Heart left ventricle (tissue), 16 donors: ENCODE results near the gene KCNC1. TPM values are rescaled to one million over a fixed set of nuclear protein-coding genes. Genes with fewer than 3 reads are reported as not detected.

Source experiments
- ATAC-seq, 4 donors: fragments of 200-7000 bp; cut with Tn5 transposase; one replicate each; pipeline ENCODE4 v1.9.1; 2020 to 2022; ENCODE audit warnings: moderate library complexity in 4 of 4, mild to moderate bottlenecking in 3 of 4, moderate number of reproducible peaks in 1 of 4
- DNase-seq, 5 donors: peaks; one replicate each; pipeline ENCODE4 v3.0.0-alpha.2; 2020
- H3K27ac ChIP-seq, 12 donors: fragments of 200-600 bp; sonication (generic) in 4 of 12; one replicate each; pipeline versions ENCODE4 v1.5.0 to v1.8.0; 2016 to 2022; ENCODE audit warnings: mild to moderate bottlenecking in 2 of 12
- H3K27me3 ChIP-seq, 9 donors: fragments of 200-600 bp; sonication (generic) in 2 of 9; one replicate each; pipeline versions ENCODE4 v1.5.1 to v1.8.0; 2016 to 2022; ENCODE audit warnings: mild to moderate bottlenecking in 3 of 9
- H3K36me3 ChIP-seq, 9 donors: fragments of 200-600 bp; sonication (generic) in 2 of 9; one replicate each; pipeline versions ENCODE4 v1.5.0 to v1.8.0; 2018 to 2022; ENCODE audit warnings: mild to moderate bottlenecking in 2 of 9
- H3K4me1 ChIP-seq, 12 donors: fragments of 200-600 bp; sonication (generic) in 4 of 12; one replicate each; pipeline versions ENCODE4 v1.5.0 to v1.8.0; 2016 to 2022; ENCODE audit warnings: mild to moderate bottlenecking in 3 of 12
- H3K4me3 ChIP-seq, 12 donors: fragments of 200-600 bp; sonication (generic) in 4 of 12; one replicate each; pipeline versions ENCODE4 v1.5.0 to v1.8.0; 2017 to 2022; ENCODE audit warnings: mild to moderate bottlenecking in 9 of 12, moderate library complexity in 4 of 12
- H3K9me3 ChIP-seq, 12 donors: fragments of 200-600 bp; sonication (generic) in 4 of 12; one replicate each; pipeline versions ENCODE4 v1.5.0 to v1.8.0; 2016 to 2022; ENCODE audit warnings: mild to moderate bottlenecking in 1 of 12
- POLR2A ChIP-seq, 2 donors: fragments of 450-650 bp; IDR thresholded peaks; one replicate each; pipeline ENCODE4 v1.6.1; 2017; ENCODE audit warnings: antibody characterized with exemption in 2 of 2, mild to moderate bottlenecking in 2 of 2, moderate library complexity in 2 of 2
- WGBS, 4 donors: extraction: QIAGEN DNeasy Blood & Tissue Kit in 2 of 4; methylation state at CpG; one replicate each; pipeline versions ENCODE4 v1.1.5 to v1.1.7; 2013 to 2018; 5-methylcytosine and 5-hydroxymethylcytosine counted together
- intact Hi-C, 10 donors: fragments of 100-400 bp; cut with DNase I; formaldehyde crosslinking; loops; one replicate each; pipeline versions ENCODE4 v1.11.1 to v1.14.2; 2022
- polyA plus RNA-seq, 2 donors: library from polyadenylated mRNA; stranded (reverse); fragments of 200-250 nt; gene quantifications; one replicate each; pipeline ENCODE4 v1.2.3, GENCODE V29; 2013
- total RNA-seq, 9 donors: library from RNA; depleted of rRNA in 2 of 9; stranded (reverse); fragments of >200 nt in 2 of 9; fragmentation: NEBNext Ultra II Directional in 3 of 9; extraction: Animal tissue kit (Norgen Biotek cat#: 25700) in 3 of 9; gene quantifications; one replicate each; pipeline versions ENCODE4 v1.1.0 to v1.2.4, GENCODE V29; 2016 to 2023
- TF ChIP-seq, protein P1 (sequence below), 12 donors: fragments of 200-600 bp; sonication (generic) in 4 of 12; IDR thresholded peaks; one replicate each; pipeline versions ENCODE4 v1.5.0 to v1.8.0; 2018 to 2022; ENCODE audit warnings: antibody characterized with exemption in 12 of 12, mild to moderate bottlenecking in 5 of 12
- donor health status: ischemic (EF 13 %, LVEDD 7.1; RV severe dilation, severe dysfunction).
- donor health status: healthy with polysubstance abuse.
- donor health status: DM: no; HTN: yes; CAD: no.
- donor health status: DM: no; HTN: no; CAD: no.
- donor health status: ischemic (EF 25% LVEDD 6.9; RV normal size, moderate dysfunction).
- donor health status: ischemic (EF 25% LVEDD 5.7; RV mildly dilated, moderate dysfunction).
- donor health status: healthy.
- donor health status: DM: yes; HTN: yes; CAD: no.
- donor health status: ischemic (EF 35%, LVEDD 5.7; RV mildly dilated, moderate dysfunction).
- donor health status: nonischemic (EF 11% LVEDD 7.7; RV severe dilation, severe dysfunction).
- donor health status: DM: yes; HTN: yes; CAD: no.
- donor health status: PGD.
- donor health status: ischemic (EF 29% LVEDD 5.4; RV normal size, mild dysfunction).
- donor health status: nonischemic (EF 23%, LVEDD 6.1; RV moderate dilation, normal function).

KCNC1 gene
- total and polyA plus RNA-seq, 11 donors, result 0.02 to 0.25 (median 0.05) TPM; not detected in 8

DNA sequence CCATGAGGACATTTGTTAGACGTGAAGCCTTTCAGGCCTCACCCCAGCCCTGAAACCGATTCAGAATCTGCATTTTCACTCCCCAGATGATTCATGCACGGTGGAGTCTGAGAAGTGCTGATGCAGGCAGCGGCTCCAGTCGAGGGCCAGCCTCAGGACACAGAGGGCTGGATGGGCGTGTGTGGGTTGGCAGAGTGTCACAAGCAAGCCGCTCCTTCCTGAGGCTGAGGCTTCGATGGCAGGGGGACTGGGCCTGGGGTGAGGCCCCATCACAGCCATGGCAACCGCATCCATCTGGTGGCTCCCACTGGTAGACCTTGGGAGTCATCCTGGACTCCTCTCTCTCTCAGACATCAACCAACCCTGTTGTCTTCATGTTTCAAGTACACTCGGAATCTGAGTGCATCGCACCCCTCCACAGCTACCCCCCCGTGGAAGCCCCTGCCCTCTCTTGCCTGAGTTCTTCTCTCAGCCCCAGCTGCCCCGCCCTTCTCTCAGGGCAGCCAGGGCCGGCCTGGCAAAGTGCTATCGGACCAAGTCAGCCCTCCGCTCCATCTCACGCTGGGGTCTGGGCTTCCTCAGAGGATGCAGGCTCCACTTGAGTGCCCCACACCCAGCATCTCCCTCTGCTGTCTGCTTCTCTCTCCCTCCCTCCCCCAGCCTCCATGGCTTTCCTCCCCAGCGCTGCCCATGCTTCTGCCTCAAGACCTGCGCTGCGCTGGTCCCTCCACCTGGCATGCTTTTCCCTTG, 10.6 kb downstream of the KCNC1 start:
- TF ChIP-seq, protein P1, sequence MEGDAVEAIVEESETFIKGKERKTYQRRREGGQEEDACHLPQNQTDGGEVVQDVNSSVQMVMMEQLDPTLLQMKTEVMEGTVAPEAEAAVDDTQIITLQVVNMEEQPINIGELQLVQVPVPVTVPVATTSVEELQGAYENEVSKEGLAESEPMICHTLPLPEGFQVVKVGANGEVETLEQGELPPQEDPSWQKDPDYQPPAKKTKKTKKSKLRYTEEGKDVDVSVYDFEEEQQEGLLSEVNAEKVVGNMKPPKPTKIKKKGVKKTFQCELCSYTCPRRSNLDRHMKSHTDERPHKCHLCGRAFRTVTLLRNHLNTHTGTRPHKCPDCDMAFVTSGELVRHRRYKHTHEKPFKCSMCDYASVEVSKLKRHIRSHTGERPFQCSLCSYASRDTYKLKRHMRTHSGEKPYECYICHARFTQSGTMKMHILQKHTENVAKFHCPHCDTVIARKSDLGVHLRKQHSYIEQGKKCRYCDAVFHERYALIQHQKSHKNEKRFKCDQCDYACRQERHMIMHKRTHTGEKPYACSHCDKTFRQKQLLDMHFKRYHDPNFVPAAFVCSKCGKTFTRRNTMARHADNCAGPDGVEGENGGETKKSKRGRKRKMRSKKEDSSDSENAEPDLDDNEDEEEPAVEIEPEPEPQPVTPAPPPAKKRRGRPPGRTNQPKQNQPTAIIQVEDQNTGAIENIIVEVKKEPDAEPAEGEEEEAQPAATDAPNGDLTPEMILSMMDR (IDR thresholded peaks at IDR 0.05), result no peak
- no peak for TF ChIP-seq POLR2A (IDR thresholded peaks at IDR 0.05)
- peaks cover 0 to 5% (median 0%) of the 10 kb centered on the region in 12 donors for H3K4me1 ChIP-seq
- H3K27me3 ChIP-seq, result peaks cover 0 to 8% (median under 1%) of the 10 kb centered on the region in 9 donors
- WGBS, 4 donors, result 82 to 91% (median 85%) methylated on average over 15 to 20 of the region's 20 CpGs
- no peak overlapping the region for H3K4me3 ChIP-seq
- no peaks in the 10 kb centered on the region for H3K36me3 ChIP-seq
- no peak overlapping the region for H3K27ac ChIP-seq
- ATAC-seq (no peak), DNase-seq (peak in 1 of 5 donors; percentile 6)
- no peaks in the 10 kb centered on the region for H3K9me3 ChIP-seq
- intact Hi-C loops, result no loop called here

DNA sequence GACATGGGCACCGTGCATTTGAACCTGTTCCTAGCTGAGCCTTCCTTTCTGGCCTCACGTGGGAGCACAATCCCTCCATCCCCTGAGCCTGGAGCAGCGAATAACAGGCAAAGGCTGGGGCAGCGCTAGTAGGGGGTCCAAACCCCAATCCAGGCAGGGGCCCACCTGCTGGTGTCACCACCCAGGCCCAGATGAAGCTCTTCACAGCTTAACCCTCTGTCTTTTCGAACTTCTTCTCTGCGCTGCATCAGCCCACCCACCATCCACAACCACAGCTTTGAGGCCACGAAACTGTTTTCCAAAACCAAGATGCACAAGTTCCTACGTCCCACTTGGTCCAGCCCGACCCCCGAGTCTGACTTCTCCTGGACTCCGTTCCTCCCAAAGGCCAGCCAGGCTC, 11.5 kb downstream of the KCNC1 start:
- no peak for DNase-seq
- Histone ChIP-seq H3K4me3 (no peak overlapping the region), H3K36me3 (no peaks in the 10 kb centered on the region), H3K9me3 (no peaks in the 10 kb centered on the region), H3K4me1 (peaks cover 0 to 9% (median 0%) of the 10 kb centered on the region in 12 donors), H3K27ac (no peak overlapping the region), H3K27me3 (peaks cover 0 to under 1% (median 0%) of the 10 kb centered on the region in 9 donors)
- WGBS, 4 donors, result 78 to 81% (median 79%) methylated on average over 11 of the region's 11 CpGs
- TF ChIP-seq, protein P1 (IDR thresholded peaks at IDR 0.05), result no peak
- TF ChIP-seq POLR2A (IDR thresholded peaks at IDR 0.05), result no peak
- ATAC-seq, result no peak
- intact Hi-C loops, result no loop called here

DNA sequence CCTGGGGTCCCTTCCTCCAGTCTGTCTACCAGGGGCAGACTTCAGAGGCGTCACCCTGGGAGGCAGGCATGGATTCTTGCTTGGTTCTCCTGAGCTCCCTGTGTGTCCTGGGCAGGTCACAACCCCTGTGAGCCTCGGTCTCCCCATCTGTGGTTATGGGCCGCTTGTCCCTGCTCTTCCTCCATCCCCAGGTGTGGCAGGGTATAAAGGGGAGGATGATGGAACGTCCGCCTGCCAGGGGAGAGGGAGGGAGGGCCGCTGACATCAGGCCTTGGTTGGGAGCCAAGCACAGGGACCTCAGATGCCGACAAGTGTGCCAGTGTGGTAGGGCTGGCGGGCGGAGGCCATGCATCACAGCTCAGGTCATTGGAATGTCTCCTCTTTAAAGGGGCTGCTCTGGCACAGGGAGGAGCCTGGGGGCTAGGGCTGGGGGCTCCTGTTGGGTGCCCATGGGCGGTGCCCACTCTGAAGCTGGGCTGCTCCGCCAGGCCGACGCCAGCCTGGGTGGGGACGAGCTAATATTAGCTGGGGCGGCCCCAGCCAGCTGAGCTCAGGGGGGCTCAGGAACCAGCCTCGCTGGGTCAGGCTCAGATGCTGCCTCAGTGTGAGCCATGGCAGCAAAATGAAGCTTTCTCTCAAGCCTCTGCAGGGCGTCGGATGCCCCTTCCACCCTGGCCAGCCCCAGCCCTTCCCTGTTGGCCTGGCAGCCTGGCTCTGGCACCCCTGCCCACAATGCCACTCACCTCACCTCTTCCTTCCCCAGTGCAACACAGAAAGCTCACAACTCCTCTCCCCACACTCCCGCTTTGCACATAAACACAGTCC, 12.8 kb downstream of the KCNC1 start:
- WGBS, 4 donors, result 59 to 75% (median 69%) methylated on average over 13 to 19 of the region's 19 CpGs
- ATAC-seq (peak in 2 of 4 donors; percentile 7 to 31), DNase-seq (peak in 1 of 5 donors; percentile 17)
- intact Hi-C loops, result no loop called here
- Histone ChIP-seq H3K27ac (no peak overlapping the region), H3K27me3 (no peaks in the 10 kb centered on the region), H3K9me3 (no peaks in the 10 kb centered on the region), H3K4me1 (peaks cover 0 to 9% (median 0%) of the 10 kb centered on the region in 12 donors), H3K4me3 (no peak overlapping the region), H3K36me3 (no peaks in the 10 kb centered on the region)
- TF ChIP-seq POLR2A (IDR thresholded peaks at IDR 0.05), result no peak
- TF ChIP-seq, protein P1 (IDR thresholded peaks at IDR 0.05), result no peak

DNA sequence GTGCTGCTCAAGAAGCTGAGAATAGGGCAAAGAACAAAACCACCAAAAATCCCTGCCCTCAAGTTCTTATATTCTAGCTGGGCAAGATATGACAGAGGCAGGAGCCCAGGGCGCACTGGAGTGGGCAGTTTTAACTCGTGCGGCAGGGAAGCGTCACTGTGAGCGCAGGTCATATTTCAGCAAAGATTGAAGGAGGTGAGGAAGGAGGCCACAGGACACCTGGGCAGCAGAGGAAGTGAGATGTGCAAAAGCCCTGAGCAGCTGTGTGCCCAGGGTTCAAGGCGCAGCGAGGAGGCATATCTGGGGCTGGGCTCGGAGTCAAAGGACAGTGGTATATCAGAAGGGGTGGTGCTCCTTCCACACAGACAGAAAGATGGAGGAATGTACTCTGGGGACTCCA, 13.5 kb downstream of the KCNC1 start:
- ATAC-seq (no peak), DNase-seq (peak in 1 of 5 donors; percentile 6)
- Histone ChIP-seq H3K4me3 (no peak overlapping the region), H3K9me3 (no peaks in the 10 kb centered on the region), H3K27me3 (no peaks in the 10 kb centered on the region), H3K4me1 (peaks cover 0 to 9% (median 0%) of the 10 kb centered on the region in 12 donors), H3K36me3 (no peaks in the 10 kb centered on the region), H3K27ac (no peak overlapping the region)
- 79 to 95% (median 85%) methylated on average over 8 of the region's 8 CpGs for WGBS, 4 donors
- no peak for TF ChIP-seq POLR2A (IDR thresholded peaks at IDR 0.05)
- TF ChIP-seq, protein P1 (IDR thresholded peaks at IDR 0.05), result no peak
- intact Hi-C loops, result no loop called here
